Astrocyte of the spinal cord (primary cell): ENCODE measurements around the gene SNX10.

ENCODE experiments used
- DNase-seq: peaks from one replicate; pipeline ENCODE4 v3.0.0; 2011; ENCODE audit warnings: low read depth, low spot score
- H3K4me3 ChIP-seq: 2 replicates; pipeline ENCODE4 v1.5.1; 2011; ENCODE audit warnings: low read depth, mild to moderate bottlenecking, low read length, moderate library complexity
- in situ Hi-C: cut with HindIII; loops from 2 replicates; pipeline ENCODE4 v1.10.0; 2017; ENCODE audit warnings: low sequenced_read_pairs
- TF ChIP-seq, protein P1 (sequence below): IDR thresholded peaks from 2 replicates; pipeline ENCODE4 v1.5.1; 2012; ENCODE audit warnings: low read depth, mild to moderate bottlenecking, low read length, inconsistent platforms

SNX10 gene

DNA sequence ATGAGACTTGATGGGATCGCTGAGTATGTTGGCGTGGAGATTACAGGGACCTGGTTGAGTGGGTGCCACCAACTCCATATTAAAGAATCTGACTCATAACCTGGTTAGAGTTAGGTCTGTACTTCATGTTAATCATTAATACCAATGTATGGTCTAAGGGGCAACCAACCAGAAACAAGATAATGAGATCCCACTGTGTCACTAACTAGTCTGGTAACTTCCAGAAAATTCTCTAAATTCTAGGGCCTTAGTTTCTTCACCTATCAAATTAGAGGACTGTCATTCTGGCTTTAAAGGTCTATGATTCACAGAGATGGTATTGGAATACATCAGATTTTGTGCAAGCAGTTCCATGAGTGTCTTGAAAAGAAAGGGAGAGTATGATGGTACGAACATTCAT is 102.2 kb downstream of the SNX10 start:
- in situ Hi-C loops, result loop anchor here (25.0 kb wide), 1 partner anchor 768 kb away; the partner anchor contains the start of genes HOXA10, HOXA3, HOXA7 and HOXA9
- TF ChIP-seq, protein P1, sequence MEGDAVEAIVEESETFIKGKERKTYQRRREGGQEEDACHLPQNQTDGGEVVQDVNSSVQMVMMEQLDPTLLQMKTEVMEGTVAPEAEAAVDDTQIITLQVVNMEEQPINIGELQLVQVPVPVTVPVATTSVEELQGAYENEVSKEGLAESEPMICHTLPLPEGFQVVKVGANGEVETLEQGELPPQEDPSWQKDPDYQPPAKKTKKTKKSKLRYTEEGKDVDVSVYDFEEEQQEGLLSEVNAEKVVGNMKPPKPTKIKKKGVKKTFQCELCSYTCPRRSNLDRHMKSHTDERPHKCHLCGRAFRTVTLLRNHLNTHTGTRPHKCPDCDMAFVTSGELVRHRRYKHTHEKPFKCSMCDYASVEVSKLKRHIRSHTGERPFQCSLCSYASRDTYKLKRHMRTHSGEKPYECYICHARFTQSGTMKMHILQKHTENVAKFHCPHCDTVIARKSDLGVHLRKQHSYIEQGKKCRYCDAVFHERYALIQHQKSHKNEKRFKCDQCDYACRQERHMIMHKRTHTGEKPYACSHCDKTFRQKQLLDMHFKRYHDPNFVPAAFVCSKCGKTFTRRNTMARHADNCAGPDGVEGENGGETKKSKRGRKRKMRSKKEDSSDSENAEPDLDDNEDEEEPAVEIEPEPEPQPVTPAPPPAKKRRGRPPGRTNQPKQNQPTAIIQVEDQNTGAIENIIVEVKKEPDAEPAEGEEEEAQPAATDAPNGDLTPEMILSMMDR, result no peak
- no peak overlapping the region for H3K4me3 ChIP-seq
- no peak for DNase-seq

DNA sequence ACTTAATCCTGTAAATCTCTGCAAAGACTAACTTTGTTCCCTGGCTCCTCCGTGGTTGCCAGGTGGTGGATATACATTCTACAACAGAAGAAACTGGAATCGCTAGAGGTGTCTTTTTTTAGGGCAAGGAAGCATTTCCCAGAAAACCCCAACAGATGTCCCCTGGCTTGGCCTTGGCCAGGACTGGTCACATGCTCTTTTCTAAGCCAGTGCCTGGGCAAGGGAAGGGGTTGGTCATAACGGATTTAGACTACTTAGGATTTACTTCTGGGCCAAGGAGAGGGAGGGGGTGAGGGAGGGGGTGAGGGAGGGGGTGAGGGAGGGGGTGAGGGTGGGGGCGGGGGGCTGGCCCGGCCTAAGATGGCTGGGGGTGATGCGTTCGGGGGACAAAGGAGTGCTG is 105.7 kb downstream of the SNX10 start:
- H3K4me3 ChIP-seq, result no peak overlapping the region
- TF ChIP-seq, protein P1, result no peak
- no peak for DNase-seq
- in situ Hi-C loops, result loop anchor here (25.0 kb wide), 1 partner anchor 765 kb away; the partner anchor contains the start of genes HOXA10, HOXA3, HOXA7 and HOXA9

DNA sequence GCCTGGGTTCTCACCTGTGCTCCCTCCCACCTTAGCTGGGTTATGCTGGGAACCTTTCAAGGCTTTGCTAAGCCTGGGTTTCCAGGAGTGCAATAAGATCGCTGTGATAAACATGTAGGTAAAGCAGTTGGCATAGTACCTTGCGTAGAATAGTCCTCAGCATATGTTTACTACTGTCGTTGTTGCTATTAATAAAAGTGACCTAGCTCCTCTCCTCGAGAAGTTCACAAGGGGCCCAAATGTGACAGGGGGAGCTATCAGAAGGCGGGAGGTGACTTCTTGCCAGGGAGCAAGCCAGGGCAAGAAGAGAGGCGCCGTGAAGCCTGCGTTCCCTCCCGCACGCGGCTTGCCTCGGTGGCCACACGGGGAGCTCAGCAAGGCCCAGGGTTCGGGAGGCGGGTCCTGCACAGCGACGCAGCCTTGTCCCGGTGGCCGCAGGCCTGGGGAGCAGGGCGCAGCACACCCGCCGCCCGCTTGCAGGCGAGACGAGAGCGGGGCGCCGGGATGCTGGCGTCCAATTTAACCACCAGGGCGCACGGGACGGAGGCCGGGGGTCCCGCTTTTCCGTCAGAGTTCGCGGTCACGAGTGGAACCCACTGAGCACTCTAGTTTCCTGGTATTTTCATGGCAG is 106.2 kb downstream of the SNX10 start:
- TF ChIP-seq, protein P1, result no peak
- no peak for DNase-seq
- peak overlapping the region; percentile 49 for H3K4me3 ChIP-seq

DNA sequence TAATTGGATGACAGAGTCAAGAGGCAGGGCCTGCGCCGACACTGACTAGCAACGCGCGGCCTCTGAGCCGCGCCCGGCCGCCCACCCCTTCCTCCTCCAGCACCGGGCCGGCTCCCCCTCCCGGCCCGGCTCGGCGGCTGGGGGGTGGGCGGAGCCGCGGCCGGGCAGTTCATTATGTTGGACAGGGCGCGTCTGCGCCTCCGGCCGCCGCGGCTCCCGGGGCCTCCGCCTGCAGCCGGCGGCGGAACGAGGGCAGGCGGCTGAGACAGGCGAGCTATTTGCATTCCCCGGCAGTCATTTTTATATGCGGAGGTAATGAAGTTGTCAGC is 106.7 kb downstream of the SNX10 start:
- peak; percentile 13 for DNase-seq
- TF ChIP-seq, protein P1, result no peak
- peak overlapping the region; percentile 49 for H3K4me3 ChIP-seq
- in situ Hi-C loops, result loop anchor here (25.0 kb wide), 1 partner anchor 764 kb away; the partner anchor contains the start of genes HOXA10, HOXA3, HOXA7 and HOXA9

More for the DNA sequence above, 106.2 kb downstream of the SNX10 start:
- in situ Hi-C loops, result loop anchor here (25.0 kb wide), 1 partner anchor 764 kb away; the partner anchor contains the start of genes HOXA10, HOXA3, HOXA7 and HOXA9

DNA sequence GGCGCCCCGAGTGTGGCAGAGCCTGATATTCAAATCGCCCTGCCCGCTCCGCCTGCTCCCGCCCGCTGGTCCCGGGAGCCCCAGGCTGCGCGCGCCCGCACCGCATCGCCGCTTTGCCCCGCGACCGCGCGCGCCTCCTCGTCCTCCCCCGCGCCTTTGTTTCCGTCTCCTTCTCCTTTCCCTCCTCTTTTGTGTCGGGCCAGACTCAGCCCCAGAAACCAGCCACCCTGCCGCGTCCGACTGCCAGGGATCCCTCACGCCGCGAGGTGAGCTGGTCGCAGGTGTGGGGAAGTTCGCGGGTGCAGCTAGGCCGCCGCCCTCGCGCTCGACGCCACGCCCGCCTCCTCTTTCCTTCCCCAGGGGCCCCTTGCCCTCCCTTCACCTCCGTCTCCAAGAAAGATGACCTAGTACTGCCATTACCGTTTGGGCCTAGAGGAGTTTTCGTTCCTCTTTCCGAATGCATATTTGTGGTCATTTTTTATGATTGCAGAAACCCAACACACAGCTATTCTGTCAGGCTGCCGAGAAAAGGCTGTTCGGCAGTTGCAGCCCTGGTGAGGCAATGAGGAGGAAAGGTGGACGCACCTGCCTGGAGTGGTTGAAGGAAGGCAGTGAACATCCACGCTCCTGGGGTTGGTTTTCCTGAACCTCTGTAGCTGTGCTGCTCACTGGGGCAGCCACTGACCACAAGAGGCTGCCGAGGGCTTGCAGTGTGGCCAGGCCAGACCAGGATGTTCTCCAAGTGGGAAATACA is 107.3 kb downstream of the SNX10 start:
- TF ChIP-seq, protein P1, result peak; percentile 32
- in situ Hi-C loops, result loop anchor here (25.0 kb wide), 1 partner anchor 763 kb away; the partner anchor contains the start of genes HOXA10, HOXA3, HOXA7 and HOXA9
- DNase-seq, result peak; percentile 33
- peak overlapping the region; percentile 49 for H3K4me3 ChIP-seq

DNA sequence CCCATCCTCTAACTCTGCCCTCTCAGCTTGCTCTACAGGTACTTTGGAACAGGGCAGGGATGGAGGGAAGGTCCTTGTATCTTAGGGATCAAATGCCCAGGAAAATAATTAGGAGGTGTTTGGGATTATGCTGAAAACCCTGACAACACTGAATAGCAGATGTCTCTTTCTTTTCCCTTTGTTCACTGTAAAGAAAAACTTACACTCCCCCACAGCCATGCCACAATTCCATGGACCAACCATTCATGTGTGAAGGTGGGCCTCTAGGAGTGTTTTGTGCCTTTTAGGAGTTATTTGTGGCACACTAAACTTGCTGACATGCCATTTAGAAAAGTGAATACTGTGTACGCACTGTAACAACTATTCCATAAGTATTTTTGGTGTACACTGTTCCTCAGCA is 108.1 kb downstream of the SNX10 start:
- no peak overlapping the region for H3K4me3 ChIP-seq
- no peak for DNase-seq
- TF ChIP-seq, protein P1, result no peak
- in situ Hi-C loops, result loop anchor here (25.0 kb wide), 1 partner anchor 763 kb away; the partner anchor contains the start of genes HOXA10, HOXA3, HOXA7 and HOXA9
